LHCN-M2 (cell line): ENCODE results near the gene ZFR2. TPM values are rescaled to one million over a fixed set of nuclear protein-coding genes. Genes with fewer than 3 reads are reported as not detected.
"Not testable (repeated sequence)": the region's sequence is repeated elsewhere in the genome, so short reads cannot be mapped to it uniquely, and the experiment has no call there.

Experiments
- DNase-seq: peaks from one replicate; pipeline ENCODE4 v3.0.0-alpha.2; 2012; ENCODE audit warnings: low read depth
- total RNA-seq: library from RNA; depleted of rRNA; stranded (reverse); fragments of >200 nt; gene quantifications from 2 replicates; pipeline ENCODE4 v1.2.3, GENCODE V29; 2014

ZFR2 gene
- total RNA-seq, 1 experiment from 2014 or later: not detected

GRCh38 chr19:3874695-3875094, 5.9 kb upstream of the ZFR2 start:
- not testable (repeated sequence) for DNase-seq

GRCh38 chr19:3873151-3873550, 4.3 kb upstream of the ZFR2 start:
- no peak for DNase-seq

GRCh38 chr19:3867971-3868769, 668 bp downstream of the ZFR2 start:
- no peak for DNase-seq

GRCh38 chr19:3866910-3867638, 1.8 kb downstream of the ZFR2 start:
- no peak for DNase-seq

- DNase-seq: no peak
Measured at GRCh38 chr19:3863648-3864047, 5.2 kb downstream of the ZFR2 start.

- DNase-seq: no peak
Measured at GRCh38 chr19:3862826-3863500, 5.9 kb downstream of the ZFR2 start.

GRCh38 chr19:3860499-3860898, 8.3 kb downstream of the ZFR2 start:
- DNase-seq: no peak

GRCh38 chr19:3857449-3858003, 11.3 kb downstream of the ZFR2 start:
- DNase-seq: peak; percentile 32

- no peak for DNase-seq
Measured at GRCh38 chr19:3855320-3855719, 13.5 kb downstream of the ZFR2 start.

GRCh38 chr19:3852614-3853254, 16.1 kb downstream of the ZFR2 start:
- DNase-seq: peak; percentile 92

GRCh38 chr19:3852177-3852511, 16.7 kb downstream of the ZFR2 start:
- DNase-seq: no peak

- peak; percentile 43 for DNase-seq
Measured at GRCh38 chr19:3851254-3852176, 17.3 kb downstream of the ZFR2 start.

GRCh38 chr19:3850320-3850972, 18.4 kb downstream of the ZFR2 start:
- no peak for DNase-seq

GRCh38 chr19:3849787-3850186, 19.1 kb downstream of the ZFR2 start:
- DNase-seq: no peak

- no peak for DNase-seq
Measured at GRCh38 chr19:3849092-3849491, 19.7 kb downstream of the ZFR2 start.

GRCh38 chr19:3844596-3844995, 24.2 kb downstream of the ZFR2 start:
- no peak for DNase-seq

- DNase-seq: no peak
Measured at GRCh38 chr19:3842948-3843347, 25.9 kb downstream of the ZFR2 start.

- no peak for DNase-seq
Measured at GRCh38 chr19:3840804-3841203, 28.0 kb downstream of the ZFR2 start.

GRCh38 chr19:3839941-3840340, 28.9 kb downstream of the ZFR2 start:
- DNase-seq: no peak

- DNase-seq: peak; percentile 23
Measured at GRCh38 chr19:3838661-3839060, 30.2 kb downstream of the ZFR2 start.
